HG02623 (cell line): ENCODE data around the gene IDH3A.

ENCODE experiments used
- ATAC-seq: cut with Tn5 transposase; IDR thresholded peaks from one replicate; pipeline ENCODE4 v1.9.1; 2021; ENCODE audit warnings: moderate library complexity; ENCODE audit not compliant: unreplicated experiment

The IDH3A gene

DNA sequence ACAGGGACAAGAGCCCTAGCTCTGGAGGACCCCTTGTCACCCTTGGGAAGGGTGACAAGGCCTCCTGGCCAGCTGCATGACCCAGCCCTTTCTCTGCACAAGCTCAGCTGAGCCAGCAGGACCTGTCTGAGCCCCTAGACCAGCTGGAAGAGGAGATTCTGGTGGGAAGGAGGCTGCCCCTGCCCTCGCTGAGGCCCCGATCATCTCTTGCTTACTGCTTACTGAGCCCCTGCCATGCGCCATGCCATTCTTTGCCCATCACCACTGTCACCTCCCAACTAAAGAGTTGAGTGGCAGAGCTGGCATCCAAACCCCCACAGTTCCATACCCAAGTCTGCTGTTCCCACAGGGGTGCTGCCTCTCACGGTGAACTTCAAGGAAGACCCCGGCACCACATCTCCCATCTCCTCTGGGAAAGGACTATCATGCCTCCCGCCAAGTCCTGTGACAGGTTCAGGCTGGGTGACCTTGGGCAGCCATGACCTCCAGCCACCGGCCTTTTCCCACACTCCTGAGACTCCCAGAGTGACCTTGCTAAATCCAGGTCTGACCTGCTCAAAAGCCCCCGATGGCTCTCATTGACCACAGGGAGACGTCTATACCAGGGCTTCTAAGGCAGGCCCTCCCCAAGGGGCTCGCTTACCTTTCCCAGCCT is 51.2 kb downstream of the IDH3A start:
- no peak for ATAC-seq

DNA sequence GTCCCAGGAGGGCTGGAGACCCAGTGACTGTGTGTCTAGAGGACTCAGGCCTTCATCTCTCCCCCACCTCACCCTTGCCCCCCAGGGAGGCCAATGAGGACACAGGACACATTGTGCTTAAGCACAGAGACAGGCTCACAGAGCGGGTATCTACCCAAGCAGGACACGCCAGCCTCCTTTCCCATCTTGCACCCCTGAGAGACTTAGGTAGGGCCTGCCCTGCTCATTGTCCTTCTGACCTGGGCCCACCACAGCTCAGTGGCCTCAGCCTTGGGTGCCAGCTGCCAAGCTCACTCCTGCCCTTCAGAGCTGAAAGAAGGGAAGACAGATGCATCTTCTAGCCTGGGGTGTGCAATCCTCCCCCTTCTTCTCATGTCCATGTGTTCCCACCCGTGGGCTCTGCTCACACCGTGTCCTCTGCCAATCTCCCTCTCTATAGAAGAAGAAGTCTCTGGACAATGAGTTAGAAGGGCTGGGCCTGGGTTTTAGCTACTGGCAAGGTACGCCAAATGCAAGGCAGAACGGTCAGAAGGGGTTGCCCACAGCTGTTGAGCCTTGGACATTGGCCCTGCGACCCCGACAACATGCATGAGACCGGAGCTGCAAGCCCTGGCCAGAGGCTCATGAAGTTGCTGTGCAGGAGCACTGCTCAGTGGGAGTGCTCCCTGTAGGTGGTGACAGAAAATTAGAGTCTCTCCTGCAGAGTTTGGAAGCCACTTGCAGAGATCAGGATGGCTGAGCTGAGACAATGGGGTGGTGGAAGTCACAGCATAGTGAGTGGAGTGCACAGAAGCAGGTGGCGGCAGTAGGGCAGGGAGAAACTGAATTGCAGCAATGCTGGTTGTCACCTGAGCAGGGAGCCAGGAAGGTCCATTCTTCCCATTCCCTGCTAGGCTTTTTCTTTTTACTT is 52.4 kb downstream of the IDH3A start:
- no peak for ATAC-seq

DNA sequence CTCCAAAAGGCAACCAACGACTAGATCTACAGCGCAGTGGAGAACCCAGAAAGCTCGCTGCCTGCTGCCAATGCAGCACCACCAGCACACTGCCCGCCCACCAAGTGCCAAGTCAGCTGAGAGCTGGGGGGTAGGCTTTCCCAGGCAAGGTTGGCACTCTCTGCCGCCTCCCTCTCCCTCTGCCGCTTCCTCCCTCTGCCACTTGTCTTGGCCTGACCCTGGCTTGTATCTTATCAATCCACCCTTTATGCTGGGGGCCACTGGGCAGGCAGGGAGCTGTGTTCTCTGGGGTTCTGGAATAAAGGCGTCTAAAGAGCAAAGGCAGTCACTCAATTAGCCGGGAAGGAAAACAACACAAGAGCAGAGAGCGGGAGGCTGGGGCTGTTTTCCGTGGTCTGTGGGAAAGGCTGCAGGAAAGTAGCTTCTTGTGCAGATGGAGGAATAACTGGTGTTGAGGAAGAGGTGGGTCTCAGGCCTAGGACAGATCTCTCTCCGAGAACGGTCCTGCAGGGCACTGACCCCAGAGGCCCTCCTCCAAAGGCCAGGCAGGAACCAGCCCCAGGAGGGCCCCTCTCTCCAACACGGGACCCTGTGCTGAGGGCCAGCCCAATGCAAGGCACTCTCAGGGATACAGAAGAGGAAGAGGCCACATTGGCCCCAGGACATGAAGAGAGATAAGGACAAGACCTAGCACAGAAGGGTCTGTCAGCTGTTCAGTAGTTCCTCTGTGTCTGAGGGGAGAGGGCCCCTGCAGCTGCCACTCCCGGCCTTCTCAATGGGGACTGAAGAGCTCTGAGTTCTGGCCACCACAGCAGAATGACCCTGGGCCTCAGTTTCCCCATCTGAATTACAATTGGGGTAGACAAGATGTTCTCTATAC is 54.4 kb downstream of the IDH3A start:
- ATAC-seq, result no peak

DNA sequence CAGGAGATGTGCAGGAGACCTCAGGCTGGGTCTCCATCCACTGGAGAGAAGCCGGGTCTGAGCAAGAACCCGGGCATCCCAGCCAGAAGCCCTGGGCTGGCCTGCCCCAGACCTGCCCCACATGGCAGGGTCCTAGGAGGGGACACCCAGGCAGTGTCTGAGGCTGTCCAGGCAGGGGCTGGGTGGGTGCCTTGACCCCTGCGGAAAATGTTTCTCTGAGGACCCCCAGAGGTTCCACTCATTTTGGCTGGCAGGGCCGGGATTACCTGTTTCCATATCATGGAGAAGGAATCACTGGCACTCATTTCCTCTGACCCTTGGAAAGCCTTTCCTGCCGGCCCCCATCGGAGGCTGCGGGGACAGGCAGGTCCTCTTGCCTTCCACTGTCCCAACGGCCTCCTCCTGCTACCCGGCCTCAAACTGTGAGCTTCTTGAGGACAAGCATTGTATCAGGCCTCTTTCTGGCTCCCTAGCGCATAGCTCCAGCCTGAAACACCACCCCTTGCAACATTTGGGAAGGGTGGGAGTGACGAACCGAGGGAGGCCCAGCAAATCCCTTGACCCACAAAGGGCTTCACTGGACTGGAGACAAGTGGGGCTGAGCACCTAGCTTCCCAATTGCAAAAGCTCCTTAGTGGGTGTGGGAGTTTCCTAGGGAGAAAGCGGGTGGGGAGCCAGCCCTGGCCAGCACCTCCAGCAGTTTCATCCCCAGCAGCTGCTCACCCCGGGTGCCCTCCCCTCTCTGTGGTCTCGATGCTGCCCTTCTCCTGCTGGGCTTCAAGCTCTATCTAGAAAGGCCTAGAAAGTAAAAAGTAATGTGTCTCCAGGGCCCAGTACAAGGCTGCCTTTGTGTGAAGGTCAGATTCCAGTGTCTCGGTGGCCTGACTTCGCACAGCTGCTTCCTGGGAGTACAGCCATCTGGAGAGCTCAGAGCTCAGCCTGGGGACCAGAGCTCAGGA is 55.5 kb downstream of the IDH3A start:
- ATAC-seq, result no peak

DNA sequence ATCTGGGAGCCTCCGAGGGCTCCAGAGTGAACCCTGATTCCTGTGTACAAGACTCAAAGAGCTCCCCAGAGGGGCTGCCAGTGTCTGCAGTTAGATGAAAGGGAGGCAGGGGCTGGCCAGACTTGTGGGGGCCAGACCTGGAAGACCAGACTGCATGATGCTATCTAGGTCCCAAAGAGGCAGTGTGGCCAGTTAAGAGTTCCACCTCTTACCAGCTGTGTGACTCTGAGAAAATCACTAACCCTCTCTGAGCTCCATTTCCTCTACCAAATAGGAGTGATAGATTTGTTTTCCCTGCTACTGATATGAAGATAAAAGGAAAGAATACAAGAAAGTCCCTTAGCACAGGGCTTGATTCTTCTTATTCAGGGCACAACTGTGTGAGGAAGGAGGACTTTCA is 56.2 kb downstream of the IDH3A start:
- ATAC-seq, result no peak

DNA sequence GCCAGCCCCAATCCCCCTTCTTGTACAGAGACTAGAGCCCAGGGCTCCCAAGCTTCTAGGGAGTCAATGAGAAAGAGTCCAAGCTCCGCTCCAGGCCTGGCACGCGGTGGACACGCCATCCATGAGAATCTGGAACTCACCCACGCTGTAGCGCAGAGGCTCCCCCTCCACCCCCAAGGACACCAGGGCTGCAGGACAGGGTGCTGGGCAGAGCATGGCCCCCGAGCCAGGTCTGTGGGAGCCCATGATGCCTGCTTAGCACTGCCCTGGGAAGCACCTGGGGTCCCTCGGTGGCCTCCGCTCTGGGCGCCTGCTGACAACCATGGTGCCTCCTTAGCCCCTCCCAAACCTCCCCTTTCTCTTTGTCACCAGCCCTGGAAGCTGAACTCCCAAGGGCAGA is 56.7 kb downstream of the IDH3A start:
- no peak for ATAC-seq

DNA sequence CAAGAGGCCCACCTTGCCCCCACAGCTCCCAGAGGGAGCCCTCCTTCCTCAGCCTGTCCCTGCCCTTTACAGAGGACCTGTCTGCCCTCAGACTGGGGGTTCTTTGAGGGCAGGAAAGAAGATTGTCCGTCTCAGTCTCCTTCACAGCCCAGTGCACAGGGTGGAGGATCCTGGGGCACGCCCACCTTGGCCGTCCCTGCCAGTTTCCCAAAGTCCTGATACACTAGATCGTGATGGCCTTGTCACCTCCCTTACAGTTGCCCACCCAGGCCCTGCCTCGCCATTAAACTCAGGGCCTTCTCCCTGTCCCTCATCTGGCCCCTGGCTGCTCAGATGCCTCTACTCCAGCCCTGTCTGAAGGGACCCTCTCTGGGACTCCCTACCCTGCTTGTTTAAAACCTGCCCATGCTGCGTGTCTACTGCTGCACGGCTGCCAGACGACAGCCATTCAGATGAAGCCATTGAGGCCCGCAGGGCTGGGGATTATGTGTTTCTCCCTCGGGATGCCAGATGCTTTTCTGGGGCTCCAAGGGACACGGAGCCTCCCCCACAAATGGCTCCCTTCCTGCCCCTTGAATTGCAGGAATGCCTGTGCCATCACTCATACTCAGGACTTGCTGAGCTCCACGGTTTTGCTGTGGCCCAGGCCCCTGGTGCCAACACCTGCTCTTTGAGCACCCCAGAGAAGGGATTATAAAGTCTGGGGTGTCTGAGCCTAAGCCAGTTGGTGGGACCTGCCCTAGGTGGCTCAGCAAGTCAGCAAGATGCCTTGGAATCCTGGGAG is 57.4 kb downstream of the IDH3A start:
- no peak for ATAC-seq

DNA sequence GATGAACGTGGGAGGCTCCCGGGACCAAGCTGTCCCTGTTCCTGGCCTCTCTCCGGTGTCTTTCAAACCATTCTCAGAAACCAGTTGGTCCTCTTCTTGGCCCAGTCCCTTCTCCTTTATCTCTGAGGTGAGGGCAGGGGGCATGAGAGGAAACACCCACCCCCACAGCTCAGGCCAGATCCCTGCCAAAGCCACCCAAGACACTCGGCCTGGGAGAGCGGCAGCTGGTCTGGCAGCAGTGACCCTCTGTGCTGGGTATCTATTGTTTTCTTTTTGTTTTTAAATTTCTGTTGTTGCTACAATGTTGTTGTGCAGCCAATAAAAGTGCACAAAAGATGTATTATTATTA is 57.9 kb downstream of the IDH3A start:
- ATAC-seq, result no peak

DNA sequence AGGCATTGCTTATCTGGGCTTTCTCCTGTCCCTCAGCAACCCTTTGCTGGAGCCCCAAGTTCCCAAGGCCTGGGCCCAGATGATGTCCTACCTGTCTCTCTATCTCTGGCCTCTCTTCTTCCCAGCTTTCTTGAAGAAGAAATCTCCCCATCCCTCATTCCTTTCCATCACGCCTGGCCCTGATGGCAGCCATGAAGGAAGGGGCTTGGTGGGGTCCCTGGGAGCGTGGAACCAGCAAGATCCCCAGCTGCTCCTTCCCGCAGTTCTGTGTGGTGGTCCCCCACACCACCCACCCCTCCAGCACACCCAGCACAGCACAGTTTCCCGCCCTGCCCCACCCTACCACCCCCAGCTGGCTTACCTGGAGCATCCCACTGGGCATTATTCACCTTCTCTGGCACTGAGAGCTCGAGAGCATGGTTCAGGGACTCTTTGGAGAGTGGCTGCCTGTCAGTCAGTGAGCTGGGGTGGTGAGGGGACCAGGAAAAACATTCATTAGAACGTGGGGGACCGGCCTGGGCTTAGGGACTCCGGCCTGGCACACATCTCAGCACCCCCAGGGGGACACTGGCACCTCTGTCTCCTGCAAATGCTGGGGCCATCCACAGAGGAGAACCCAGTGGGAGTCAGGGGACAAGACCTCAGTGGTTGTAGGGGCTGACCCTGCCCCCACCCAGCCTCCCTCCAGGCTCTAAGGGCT is 58.6 kb downstream of the IDH3A start:
- ATAC-seq, result no peak

DNA sequence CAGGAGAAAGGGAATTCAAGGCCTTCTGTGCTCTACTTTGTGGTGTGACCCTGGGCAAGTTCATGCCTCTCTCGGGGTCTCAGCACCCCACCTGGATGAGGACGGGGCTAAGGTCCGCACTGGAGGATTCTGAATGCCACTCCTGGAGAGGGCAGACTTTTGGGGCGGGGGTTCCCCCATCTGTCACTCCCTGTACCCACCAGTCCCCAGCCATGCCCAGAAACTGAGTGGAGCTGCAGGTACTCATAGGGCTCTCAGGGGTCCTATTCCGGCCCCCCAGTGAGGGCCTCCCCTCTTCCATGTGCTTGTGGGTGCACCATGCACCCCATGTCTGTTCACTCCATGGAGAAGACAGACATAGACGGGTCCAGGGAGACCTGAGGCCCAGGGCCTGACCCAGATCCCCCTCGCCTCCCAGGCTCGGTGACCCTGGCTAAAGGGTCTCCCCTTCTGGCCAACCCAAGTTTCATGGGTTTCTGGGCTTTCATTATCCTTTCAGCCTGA is 59.2 kb downstream of the IDH3A start:
- no peak for ATAC-seq

DNA sequence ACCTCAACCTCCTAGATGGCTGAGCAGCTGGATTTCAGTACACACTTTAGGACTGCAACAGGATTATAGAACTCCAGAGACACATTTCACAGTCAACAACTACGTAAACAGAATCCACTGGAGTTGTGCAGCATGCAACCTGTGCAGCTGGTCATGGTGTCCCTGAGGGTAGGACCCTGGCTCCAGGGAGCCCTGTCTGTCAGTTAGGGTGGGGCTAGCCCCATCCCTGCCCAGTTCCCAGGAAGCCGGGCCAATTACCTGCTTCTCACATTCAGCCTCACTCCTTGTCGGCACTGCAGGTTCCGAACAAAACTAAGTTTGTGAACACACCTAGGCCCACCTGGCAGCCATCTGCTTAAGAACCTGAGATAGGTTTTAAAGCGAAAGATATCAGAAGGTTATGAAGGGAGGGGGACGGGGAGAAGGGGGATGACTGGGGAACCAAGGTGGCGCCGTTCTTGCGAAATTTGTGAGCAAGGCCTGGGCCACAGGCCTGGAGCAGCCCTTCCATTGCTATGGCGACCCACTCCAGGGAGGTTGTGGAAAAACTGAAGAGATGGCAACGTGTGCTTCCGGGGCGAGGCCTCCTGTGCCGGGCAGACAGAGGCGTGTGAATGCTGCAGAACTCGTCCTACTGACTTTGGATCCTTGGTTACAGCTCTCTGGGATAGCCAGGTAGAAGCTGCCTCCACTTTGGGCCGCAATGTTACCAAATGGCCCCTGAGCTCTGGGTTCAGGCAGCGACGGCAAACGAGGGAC is 59.9 kb downstream of the IDH3A start:
- no peak for ATAC-seq

DNA sequence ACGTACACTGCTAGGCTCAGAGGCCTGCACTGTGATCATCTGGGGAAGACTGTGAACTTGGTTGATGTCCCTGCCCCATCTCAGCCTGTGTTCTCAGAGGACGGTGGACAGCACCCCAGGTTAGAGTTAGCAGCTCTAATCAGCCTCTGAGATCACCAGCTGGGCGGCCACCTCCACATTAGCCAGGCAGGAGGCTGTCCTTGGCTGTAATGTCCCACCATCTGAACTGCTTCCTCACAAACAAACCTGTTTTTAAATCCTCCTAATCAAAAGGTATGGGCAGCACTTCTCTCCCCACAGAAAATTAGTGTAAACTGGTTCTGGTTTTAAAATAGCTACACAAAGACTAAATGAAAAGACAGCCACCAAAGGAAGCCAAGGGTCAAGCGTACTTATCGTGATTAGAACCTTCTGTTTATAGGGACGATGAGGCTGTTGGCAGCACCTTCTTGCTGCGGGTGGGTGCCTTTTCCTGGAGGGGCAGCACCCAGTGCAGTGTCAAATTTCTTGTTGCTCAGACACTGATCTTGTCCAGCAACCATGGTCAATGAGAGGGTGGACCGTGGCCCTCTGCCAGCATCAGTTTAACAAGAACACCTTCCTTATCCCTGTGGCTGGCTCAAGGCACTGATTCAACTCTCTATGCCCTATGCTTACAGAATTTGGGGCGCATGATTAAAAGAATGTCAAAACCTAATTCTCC is 60.6 kb downstream of the IDH3A start:
- ATAC-seq, result no peak

DNA sequence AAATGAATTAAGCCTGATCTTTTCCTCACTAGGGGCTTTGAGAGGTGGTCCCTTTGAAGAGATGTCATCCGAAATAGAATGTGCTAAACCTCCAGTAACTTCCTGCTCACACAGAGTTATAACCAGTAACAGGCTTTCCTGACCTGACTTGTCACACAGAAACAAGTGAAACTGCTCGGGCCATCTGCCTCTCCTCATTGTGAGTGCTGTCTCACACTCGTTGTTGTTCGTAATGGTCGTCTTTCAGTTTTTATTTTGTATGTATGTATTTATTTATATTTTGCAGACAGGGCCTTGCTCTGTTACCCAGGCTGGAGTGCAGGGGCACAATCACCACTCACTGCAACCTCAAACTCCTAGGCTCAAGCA is 61.2 kb downstream of the IDH3A start:
- no peak for ATAC-seq

DNA sequence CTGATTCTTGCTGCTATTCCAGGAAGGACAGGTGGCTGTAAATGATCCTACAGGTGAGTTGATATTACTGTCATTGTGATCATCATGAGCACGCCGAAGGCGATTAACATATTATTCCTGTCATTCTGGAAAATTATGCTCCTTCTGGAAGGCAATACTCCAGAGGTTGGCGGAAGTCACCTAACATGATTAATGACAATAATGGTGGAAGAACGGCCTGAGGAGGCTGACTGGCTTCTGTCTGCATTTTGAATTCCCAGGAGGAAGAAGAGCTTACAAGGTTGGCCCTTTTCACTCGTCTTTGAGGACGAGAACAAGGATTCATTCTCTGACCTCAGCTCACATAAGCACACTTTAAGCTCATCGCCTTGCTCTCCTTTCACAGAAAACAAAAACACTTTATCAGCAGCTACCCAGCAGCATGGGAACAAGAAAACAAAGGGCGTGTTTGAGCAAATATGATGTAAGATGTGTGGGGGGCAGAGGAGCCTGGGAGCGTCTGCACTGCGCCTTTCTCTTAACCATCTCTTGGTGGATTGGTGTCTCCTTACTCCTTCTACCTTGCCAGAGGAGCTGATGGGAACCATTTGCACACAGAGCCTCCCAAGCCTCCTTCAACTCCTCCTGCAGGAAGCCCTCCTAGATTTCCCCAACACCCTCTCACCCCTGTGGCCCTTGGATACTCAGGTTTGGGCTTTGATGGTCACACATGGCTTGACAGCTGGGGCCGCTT is 62.2 kb downstream of the IDH3A start:
- no peak for ATAC-seq

DNA sequence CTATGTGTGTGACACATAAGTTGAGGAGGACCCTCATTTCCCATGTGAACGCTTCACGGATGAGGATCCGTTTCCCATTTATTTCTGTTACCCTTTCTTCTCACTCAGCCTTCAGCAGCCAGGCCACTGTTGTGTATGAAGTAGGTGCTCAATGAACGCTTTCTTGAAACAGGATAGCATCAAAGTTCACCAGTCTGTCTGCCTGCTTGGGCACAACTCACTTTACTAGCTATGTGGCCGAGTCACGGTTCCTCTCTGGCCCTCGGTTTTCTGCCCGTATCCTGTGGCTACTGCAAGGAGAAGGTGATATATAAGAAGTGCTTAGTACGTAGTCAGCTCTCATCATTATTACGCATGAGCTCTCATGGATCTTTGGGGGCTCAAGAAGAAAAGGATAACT is 62.8 kb downstream of the IDH3A start:
- no peak for ATAC-seq

DNA sequence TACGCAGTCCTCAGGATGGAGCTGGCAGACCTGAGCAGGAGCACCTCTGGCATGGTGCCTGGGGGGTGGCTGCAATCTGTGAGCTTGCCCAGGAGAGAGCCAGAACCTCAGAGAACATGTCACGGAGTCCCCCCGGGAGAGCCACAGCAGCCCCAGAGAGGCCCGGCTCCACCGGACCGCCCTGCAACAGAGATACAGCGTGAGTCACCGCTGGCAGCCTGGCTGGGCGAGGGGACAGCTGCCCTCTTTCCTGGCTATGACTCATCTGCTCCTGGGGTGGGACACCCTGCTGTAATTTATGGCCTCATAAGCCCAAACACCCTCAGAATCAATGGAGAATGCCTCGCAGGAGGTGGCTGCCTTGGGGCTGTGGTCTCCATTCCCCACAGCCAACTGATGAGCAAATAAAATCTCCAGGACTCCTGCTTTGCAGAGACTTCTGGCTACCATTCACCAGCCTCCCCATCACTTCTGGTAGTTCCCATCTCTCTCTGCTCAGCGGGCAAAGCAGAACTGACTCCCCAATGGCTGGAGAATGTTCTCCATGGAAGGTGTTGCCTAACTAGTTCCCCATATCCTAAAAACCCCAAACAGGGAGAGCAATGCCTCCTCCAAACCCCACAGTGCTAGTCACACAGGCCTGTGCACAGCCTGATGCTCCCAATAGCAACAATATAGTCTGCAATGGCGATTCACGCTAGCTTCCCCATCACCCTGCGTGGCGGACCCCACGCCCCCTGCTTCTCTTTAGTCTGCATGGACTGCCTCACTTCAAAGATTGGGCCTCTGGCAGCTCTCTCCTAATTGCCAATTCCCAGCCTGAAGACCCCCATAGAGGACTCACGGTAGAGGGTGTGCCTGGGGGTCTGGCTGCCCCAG is 63.6 kb downstream of the IDH3A start:
- no peak for ATAC-seq
